GM23338 (cell line): ENCODE measurements around the gene TFEB.

Experiments used
- ETS1 ChIP-seq: IDR thresholded peaks from 2 replicates; pipeline ENCODE4 v1.6.1; 2016; ENCODE audit warnings: antibody characterized with exemption
- EZH2 ChIP-seq: fragments of 200-600 bp; sonication (generic); IDR thresholded peaks from one replicate; pipeline ENCODE4 v1.8.0; 2017; ENCODE audit warnings: antibody characterized with exemption, mild to moderate bottlenecking, low read depth; ENCODE audit not compliant: unreplicated experiment
- EZH2phosphoT487 ChIP-seq: fragments of 200-600 bp; sonication (generic); IDR thresholded peaks from one replicate; pipeline ENCODE4 v1.8.1; 2018; ENCODE audit warnings: antibody characterized with exemption; ENCODE audit not compliant: unreplicated experiment
- JUNB ChIP-seq: IDR thresholded peaks from one replicate; pipeline ENCODE4 v1.6.1; 2016; ENCODE audit warnings: antibody characterized with exemption; ENCODE audit not compliant: unreplicated experiment
- NANOG ChIP-seq: IDR thresholded peaks from 2 replicates; pipeline ENCODE4 v1.6.1; 2016; ENCODE audit warnings: antibody characterized with exemption, borderline replicate concordance
- POLR2AphosphoS5 ChIP-seq: IDR thresholded peaks from 2 replicates; pipeline ENCODE4 v1.6.1; 2016; ENCODE audit warnings: antibody characterized with exemption, low read depth
- TF ChIP-seq, protein P1 (sequence below), 2 experiments: fragments of 200-600 bp in 1 of 2; sonication (generic) in 1 of 2; conservative IDR thresholded peaks; 2 replicates each; pipeline versions ENCODE4 v1.5.1 to v1.6.1; 2016 to 2017; ENCODE audit warnings: antibody characterized with exemption in 2 of 2, low read depth in 2 of 2, mild to moderate bottlenecking in 2 of 2, moderate library complexity in 1 of 2

DNA sequence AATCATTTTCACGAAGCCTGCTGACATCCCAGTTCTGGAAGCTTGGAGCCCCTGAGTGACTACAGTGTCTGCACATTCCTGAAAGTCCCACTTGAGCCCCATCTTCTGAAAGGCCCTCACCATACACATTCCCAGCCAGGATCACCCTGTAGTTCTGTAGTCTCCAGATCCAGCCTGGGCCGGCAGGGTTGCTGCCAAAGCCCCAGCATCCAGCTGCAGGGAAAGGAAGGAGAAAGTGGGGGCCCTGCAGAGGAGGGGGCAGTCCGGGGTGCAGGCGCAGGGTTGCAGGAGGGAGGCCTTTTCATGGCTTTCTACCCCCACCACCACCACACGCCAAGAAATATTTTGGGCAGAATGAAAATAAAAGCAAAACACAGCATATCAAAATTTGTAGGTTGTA is 71.1 kb downstream of the TFEB start:
- TF ChIP-seq, protein P1, sequence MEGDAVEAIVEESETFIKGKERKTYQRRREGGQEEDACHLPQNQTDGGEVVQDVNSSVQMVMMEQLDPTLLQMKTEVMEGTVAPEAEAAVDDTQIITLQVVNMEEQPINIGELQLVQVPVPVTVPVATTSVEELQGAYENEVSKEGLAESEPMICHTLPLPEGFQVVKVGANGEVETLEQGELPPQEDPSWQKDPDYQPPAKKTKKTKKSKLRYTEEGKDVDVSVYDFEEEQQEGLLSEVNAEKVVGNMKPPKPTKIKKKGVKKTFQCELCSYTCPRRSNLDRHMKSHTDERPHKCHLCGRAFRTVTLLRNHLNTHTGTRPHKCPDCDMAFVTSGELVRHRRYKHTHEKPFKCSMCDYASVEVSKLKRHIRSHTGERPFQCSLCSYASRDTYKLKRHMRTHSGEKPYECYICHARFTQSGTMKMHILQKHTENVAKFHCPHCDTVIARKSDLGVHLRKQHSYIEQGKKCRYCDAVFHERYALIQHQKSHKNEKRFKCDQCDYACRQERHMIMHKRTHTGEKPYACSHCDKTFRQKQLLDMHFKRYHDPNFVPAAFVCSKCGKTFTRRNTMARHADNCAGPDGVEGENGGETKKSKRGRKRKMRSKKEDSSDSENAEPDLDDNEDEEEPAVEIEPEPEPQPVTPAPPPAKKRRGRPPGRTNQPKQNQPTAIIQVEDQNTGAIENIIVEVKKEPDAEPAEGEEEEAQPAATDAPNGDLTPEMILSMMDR (conservative IDR thresholded peaks at IDR 0.05; ENCODE audit: low read depth in 2 of 2) = no peak
- TF ChIP-seq POLR2AphosphoS5 (no peak), ETS1 (no peak), JUNB (no peak), NANOG (no peak), EZH2 (no peak), EZH2phosphoT487 (no peak)
